ENCODE results near the gene TRAF3IP3. TPM values are rescaled to one million over a fixed set of nuclear protein-coding genes. Genes with fewer than 3 reads are reported as not detected.

Gene TRAF3IP3
- total and polyA plus RNA-seq, 11 donors: 0.16 to 10.6 (median 0.75) TPM; not detected in 1

DNA sequence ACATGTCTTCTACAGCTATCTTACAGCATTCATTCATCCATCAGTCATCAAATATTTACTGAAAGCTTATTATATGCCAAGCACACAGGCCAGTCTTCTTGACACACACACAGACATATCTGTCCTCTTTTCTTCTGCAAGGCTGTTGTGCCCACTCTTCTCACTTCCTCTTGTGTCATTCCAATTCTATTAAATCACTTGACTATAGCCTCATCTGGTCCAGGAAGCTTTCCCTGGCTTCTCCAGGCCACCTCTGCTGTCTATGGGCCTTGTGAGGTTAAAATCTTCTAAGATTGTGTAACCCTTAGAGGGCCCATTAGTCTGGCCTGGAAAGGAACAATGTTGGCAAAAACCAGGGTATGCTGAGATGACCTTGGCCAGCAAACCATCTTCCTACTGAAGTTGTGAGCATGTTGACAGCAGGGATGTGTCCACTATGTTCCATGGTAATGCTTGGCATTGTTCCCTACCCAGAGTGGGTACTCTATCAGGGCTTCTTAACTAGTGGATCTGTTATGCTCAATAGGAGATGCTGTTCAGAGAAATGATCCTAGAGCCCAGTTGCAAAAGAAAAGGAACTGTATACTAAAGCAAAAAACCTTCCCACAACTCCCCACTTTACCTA is 5.3 kb downstream of the TRAF3IP3 start:
- ATAC-seq (peak; percentile 42 to 62 (median 46)), DNase-seq (no peak)
- peaks cover 0 to 53% (median 0%) of the 10 kb centered on the region in 12 donors for H3K4me1 ChIP-seq
- H3K27ac ChIP-seq: peak overlapping the region in 1 of 12 donors; percentile 1
- TF ChIP-seq POLR2A (IDR thresholded peaks at IDR 0.05): no peak
- TF ChIP-seq, protein P1, sequence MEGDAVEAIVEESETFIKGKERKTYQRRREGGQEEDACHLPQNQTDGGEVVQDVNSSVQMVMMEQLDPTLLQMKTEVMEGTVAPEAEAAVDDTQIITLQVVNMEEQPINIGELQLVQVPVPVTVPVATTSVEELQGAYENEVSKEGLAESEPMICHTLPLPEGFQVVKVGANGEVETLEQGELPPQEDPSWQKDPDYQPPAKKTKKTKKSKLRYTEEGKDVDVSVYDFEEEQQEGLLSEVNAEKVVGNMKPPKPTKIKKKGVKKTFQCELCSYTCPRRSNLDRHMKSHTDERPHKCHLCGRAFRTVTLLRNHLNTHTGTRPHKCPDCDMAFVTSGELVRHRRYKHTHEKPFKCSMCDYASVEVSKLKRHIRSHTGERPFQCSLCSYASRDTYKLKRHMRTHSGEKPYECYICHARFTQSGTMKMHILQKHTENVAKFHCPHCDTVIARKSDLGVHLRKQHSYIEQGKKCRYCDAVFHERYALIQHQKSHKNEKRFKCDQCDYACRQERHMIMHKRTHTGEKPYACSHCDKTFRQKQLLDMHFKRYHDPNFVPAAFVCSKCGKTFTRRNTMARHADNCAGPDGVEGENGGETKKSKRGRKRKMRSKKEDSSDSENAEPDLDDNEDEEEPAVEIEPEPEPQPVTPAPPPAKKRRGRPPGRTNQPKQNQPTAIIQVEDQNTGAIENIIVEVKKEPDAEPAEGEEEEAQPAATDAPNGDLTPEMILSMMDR (IDR thresholded peaks at IDR 0.05): no peak
- intact Hi-C loops (cut with DNase I): no loop called here
- no peak overlapping the region for H3K4me3 ChIP-seq
- H3K9me3 ChIP-seq: no peaks in the 10 kb centered on the region
- peaks cover 0 to 41% (median 0%) of the 10 kb centered on the region in 9 donors for H3K36me3 ChIP-seq
- H3K27me3 ChIP-seq: no peaks in the 10 kb centered on the region

GRCh38 chr1:209766051-209766450 is 10.2 kb downstream of the TRAF3IP3 start:
- DNase-seq: no peak

GRCh38 chr1:209767096-209767495 is 11.2 kb downstream of the TRAF3IP3 start:
- Histone ChIP-seq H3K27ac (peak overlapping the region in 1 of 12 donors; percentile 89), H3K4me3 (peak overlapping the region in 1 of 12 donors; percentile 59), H3K36me3 (peaks cover 0 to 19% (median 0%) of the 10 kb centered on the region in 9 donors), H3K9me3 (no peaks in the 10 kb centered on the region), H3K27me3 (no peaks in the 10 kb centered on the region), H3K4me1 (peaks cover 4 to 47% (median 20%) of the 10 kb centered on the region in 12 donors)
- intact Hi-C loops (cut with DNase I): loop anchor here in 1 of 10 donors (5.0 kb wide), 1 partner anchor 60 kb away; the partner anchor contains the start of gene UTP25
- DNase-seq (no peak), ATAC-seq (no peak)
- TF ChIP-seq, protein P1 (IDR thresholded peaks at IDR 0.05): no peak
- TF ChIP-seq POLR2A (IDR thresholded peaks at IDR 0.05): no peak

More at GRCh38 chr1:209766051-209766450, 10.2 kb downstream of the TRAF3IP3 start:
- 77 to 89% (median 80%) methylated on average over 2 of the region's 2 CpGs for WGBS, 4 donors
- Histone ChIP-seq H3K36me3 (peaks cover 0 to 29% (median 0%) of the 10 kb centered on the region in 9 donors), H3K27me3 (no peaks in the 10 kb centered on the region), H3K4me3 (no peak overlapping the region), H3K9me3 (no peaks in the 10 kb centered on the region), H3K4me1 (peaks cover 4 to 57% (median 20%) of the 10 kb centered on the region in 12 donors), H3K27ac (peak overlapping the region in 2 of 12 donors; percentile 13 to 30)
- intact Hi-C loops (cut with DNase I): loop anchor here in 1 of 10 donors (5.0 kb wide), 1 partner anchor 61 kb away; the partner anchor contains the start of gene UTP25
- ATAC-seq: no peak
- TF ChIP-seq, protein P1 (IDR thresholded peaks at IDR 0.05): no peak
- TF ChIP-seq POLR2A (IDR thresholded peaks at IDR 0.05): no peak

DNA sequence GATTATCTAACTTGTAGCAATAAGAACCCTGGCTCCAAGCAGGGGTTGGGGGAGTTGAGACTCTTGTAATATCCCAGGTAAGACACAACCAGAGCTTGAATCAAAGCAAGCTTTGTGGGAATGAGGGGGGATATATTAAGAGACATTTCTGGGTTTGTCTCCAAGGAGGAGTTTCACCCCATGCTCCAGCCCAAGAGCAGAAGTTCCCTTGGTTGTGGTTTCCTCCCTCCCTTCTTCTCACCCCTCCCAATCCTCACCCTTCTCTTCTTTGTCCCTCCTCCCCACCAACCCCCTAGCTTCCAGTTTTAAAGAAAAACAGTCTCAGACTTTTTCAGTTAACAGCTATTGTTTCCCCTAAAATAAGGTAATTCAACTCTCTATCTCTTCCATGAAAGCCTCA is 11.9 kb downstream of the TRAF3IP3 start:
- ATAC-seq: no peak
- peaks cover 0 to 14% (median 0%) of the 10 kb centered on the region in 9 donors for H3K36me3 ChIP-seq
- peak overlapping the region in 1 of 12 donors; percentile 59 for H3K4me3 ChIP-seq
- DNase-seq: no peak
- H3K4me1 ChIP-seq: peaks cover 4 to 47% (median 20%) of the 10 kb centered on the region in 12 donors
- peak overlapping the region in 5 of 12 donors; percentile 35 to 89 (median 82) for H3K27ac ChIP-seq
- TF ChIP-seq, protein P1 (IDR thresholded peaks at IDR 0.05): no peak
- TF ChIP-seq POLR2A (IDR thresholded peaks at IDR 0.05): no peak
- H3K27me3 ChIP-seq: no peaks in the 10 kb centered on the region
- intact Hi-C loops (cut with DNase I): loop anchor here in 1 of 10 donors (5.0 kb wide), 1 partner anchor 60 kb away; the partner anchor contains the start of gene UTP25
- no peaks in the 10 kb centered on the region for H3K9me3 ChIP-seq
